Adrenal gland (tissue), 5 donors: ENCODE results near the gene SPEG.

Experiments
- CTCF ChIP-seq, 6 experiments: fragments of 450-650 bp in 4 of 6; fragments of 200-600 bp in 2 of 6; sonication (generic) in 1 of 6; IDR thresholded peaks; 1 replicate in 5 of 6; 2 replicates in 1 of 6; pipeline versions ENCODE4 v1.5.1 to v1.8.0; 2016 to 2021; ENCODE audit warnings: antibody characterized with exemption in 6 of 6, mild to moderate bottlenecking in 2 of 6, moderate library complexity in 1 of 6
- POLR2A ChIP-seq, 2 donors: fragments of 450-650 bp; IDR thresholded peaks; one replicate each; pipeline ENCODE4 v1.6.1; 2017; ENCODE audit warnings: antibody characterized with exemption in 2 of 2, mild to moderate bottlenecking in 2 of 2, moderate library complexity in 1 of 2
- donor health status: DM: no; HTN: no; CAD: no.

GRCh38 chr2:219538504-219538951 is 103.9 kb downstream of the SPEG start:
- no peak for TF ChIP-seq POLR2A (IDR thresholded peaks at IDR 0.05)
- TF ChIP-seq CTCF (IDR thresholded peaks at IDR 0.05): no peak
